GM12892 (cell line): Measurements from ENCODE around the gene LRMDA.

Experiments used
- POLR2AphosphoS5 ChIP-seq: IDR thresholded peaks from 2 replicates; pipeline ENCODE4 v1.6.1; 2011; ENCODE audit warnings: low read depth, low read length, control low read depth
- TAF1 ChIP-seq: IDR thresholded peaks from 2 replicates; pipeline ENCODE4 v1.6.1; 2011; ENCODE audit warnings: low read depth, mild to moderate bottlenecking, control low read depth, low read length, borderline replicate concordance

DNA sequence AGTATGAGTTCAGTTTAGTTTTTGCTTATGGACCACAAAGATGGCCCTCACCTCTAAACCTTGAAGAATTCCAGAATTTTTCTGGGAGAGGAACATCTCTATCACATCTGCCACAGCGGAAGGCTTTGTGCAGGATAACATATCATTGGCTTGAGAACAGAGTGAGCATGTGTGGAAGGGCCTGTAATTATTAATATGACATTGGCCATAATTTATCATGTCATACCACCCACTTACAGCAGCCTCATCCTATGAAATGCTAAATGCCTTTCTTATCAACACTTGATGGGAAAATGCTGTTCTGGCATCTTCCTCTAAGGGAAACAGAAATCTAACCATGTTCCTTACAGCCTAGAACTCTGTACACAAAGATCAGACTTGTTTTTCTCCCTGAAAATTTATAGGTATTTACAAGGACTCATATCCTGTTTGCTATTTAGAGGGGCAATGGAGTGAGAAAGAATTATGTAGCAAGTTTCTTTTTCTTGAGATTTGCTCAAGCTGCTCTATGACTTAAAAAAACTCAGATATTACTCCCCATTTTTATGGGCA is 817.3 kb downstream of the LRMDA start:
- TF ChIP-seq POLR2AphosphoS5 (no peak), TAF1 (no peak)
